Stimulated activated CD8-positive, alpha-beta memory T cell treated with anti-CD3 and anti-CD28 coated beads, Interleukin-4, amount 100 ng/mL, for 1 hour (primary cell): ENCODE data around the gene NT5DC3.

Source experiments
- DNase-seq, 2 donors: peaks; one replicate each; pipeline ENCODE4 v3.0.0-alpha.2; 2020; ENCODE audit warnings: low read depth in 2 of 2, low spot score in 1 of 2

Gene NT5DC3

DNA sequence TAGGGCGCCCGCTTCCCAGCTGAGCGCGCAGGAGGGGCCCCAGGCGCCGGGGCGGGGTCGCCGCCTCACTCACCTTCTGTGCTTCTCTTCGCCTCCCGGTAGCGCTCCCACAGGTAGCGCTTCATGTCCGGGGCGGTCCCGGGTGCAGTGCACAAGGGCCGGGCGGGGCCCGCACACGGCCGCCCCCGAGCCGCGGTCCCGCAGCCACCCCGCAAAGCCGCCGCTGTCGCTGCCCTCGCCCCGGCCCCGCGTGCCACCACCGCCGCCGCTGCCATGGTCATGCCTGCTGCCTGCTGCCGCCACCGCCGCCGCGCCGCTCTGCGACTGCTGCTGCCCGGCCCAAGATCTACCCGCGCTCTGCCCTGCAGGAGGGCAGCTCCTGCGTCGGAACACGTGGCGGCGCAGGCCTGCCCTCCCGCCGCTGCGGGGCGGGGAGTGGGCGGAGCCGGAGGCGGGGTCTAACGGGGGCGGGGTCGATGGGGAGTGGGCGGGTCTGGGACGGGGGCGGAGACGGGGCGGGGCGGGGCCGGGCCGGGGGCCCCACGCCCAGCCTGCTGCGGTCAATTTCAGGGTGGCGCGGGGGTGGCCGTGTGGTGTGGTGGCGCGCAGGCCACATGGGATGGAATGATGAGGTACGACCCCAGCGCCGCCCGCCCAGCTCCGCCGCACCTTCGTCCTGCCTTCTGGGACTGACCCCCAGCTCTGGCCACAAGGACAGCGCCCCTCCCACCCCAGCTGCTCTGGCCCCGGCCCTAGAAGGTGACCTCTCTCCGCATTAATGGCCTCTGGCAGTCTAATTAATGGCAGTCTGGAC lies at the start of gene NT5DC3:
Gene NT5DC3, minus strand, starts transcription at position 359 of the 814 bp plus-strand sequence. Its CDS starts 78 bp downstream, at position 281.
- DNase-seq = peak; percentile 67 to 68

DNA sequence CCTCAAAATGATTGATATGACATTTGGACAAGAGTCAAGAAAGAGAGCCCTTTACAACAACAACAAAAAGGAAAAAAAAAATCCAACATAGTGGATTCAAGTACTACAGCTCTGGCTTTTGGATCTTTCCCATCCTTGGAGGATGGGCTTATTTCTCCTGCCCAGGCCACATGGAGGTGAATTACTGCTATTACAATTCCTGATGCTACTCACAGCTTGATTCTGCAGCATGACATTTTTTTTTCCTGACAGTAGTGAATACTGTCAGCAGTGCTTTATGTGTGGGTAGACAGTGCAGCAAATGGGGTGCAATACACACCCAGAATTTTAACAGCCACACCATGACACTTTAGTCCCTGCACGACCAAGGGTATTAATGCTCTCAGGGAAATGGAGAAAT lies 46.7 kb upstream of the NT5DC3 start:
- no peak for DNase-seq

DNA sequence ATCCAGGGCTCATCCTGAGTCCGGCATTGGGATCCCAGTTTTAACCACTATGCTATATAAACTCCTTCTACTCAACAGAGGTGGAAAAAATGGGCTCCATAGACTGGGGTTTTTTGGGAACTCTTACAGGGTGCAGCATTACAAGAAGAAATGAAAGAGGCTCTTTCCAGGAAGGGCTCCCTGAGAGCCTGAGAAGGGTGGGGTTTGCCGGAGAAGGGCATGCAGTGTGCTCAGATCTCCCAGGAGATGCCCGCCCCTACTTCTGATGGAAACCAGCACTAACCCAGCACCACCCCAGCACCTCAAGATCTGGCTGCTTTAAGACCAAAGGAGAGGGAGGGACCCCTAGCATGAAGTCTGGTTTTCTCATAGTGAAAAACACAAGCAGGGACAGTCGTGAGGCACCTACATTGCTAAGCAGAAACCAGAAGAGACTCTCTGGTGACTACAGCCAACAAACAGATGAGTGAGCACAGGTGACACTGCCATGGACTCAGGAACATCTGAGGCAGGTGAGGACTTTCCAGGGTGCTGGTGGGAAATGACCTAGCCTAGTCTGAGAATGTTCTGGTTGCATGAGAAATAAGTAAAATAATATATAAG lies 45.3 kb upstream of the NT5DC3 start:
- DNase-seq = no peak

- DNase-seq = peak in 1 of 2 donors; percentile 15
Observed at GRCh38 chr12:103884316-103884715, 43.3 kb upstream of the NT5DC3 start.

DNA sequence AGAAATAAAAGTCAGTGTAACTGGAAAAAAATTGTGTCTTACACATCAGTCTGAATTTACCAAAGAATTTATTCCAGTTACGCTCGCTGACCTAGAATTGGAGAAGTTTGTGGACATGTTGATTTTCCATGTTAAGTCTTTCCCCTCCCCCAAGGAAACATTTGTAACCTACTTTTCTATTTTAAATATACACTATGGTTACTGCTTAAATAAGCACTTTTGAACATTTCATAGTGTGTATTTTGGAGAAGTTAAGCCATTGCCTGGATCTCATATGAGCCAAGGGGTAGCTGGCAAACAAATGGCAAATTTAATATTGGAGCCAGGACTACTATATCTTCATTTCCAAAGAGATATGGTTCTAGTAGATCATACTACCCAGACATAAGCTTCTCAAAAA lies 42.9 kb upstream of the NT5DC3 start:
- DNase-seq = no peak

DNA sequence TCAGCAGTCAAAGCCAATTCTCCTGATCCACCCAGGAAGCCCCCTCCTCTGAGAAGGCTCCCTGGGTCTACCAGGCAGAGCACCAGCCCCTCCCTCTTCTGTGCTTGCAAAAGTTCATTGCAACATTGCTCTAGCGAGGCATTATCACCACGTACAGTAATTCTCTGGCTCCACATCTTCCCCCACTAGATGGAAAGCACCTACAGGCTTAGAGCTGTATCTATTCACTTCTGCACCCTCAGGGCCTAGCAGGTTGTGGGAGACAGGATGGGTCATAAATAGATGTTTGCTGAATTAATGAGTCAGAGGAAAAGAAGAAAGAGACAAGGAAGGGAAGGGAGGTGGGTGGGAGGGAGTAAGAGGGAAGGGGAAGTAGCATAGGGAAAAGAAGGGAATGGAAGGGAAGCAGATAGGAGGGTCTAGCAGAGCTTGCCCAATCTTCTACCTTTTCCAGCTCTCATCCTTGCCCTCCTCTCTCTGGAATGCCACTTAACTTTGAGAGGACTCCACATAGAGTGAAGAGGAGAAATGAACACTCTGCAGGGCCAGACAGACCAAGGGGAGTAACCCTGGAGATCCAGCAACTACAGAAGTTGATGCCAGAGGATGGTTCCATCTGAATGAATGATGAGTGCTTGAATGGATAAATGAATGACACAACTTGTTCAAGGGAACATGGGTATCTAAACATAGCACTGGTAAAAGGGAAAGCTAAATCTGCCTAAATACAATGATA lies 42.0 kb upstream of the NT5DC3 start:
- DNase-seq = no peak

DNA sequence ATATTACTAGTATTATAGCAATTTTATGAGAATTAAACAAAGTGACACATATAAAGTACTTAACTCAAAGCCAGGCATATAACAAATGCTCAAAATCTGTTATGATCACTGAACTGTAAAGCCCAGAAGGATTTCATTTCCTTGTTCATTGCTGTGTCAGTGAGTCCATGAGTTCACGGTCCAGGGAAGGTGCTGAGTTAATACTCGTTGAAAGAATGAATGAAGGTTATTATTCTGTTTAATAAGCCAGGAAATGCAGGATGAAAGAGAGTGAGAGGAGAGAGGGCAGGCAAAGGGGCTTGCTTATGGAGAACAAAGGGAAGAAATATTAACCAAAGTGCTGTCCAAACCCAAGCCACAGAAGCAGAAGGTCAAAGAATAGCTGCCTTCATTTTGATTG lies 40.2 kb upstream of the NT5DC3 start:
- no peak for DNase-seq

- DNase-seq = no peak
Observed at GRCh38 chr12:103880299-103881142, 39.5 kb upstream of the NT5DC3 start.

DNA sequence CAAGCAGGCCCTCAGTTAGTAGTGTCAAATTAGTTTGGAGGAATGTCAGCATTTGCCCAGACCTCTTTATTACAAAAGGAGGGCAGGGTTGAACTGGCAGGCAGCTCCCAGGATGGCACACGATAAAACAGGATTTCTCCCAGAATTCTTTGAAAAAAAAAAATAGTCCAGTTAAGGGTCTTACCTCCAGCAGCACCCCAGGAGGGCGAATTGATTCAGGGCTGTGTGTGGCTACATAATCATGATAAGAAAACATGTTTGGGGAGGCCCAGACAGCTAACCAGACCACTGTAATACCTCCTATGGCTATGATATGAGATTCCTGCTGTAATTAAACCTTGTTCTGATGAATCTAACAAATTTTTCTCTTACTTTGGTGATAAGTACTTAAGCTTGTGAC lies 38.8 kb upstream of the NT5DC3 start:
- DNase-seq = no peak

GRCh38 chr12:103879048-103879692 lies 38.1 kb upstream of the NT5DC3 start:
- no peak for DNase-seq

DNA sequence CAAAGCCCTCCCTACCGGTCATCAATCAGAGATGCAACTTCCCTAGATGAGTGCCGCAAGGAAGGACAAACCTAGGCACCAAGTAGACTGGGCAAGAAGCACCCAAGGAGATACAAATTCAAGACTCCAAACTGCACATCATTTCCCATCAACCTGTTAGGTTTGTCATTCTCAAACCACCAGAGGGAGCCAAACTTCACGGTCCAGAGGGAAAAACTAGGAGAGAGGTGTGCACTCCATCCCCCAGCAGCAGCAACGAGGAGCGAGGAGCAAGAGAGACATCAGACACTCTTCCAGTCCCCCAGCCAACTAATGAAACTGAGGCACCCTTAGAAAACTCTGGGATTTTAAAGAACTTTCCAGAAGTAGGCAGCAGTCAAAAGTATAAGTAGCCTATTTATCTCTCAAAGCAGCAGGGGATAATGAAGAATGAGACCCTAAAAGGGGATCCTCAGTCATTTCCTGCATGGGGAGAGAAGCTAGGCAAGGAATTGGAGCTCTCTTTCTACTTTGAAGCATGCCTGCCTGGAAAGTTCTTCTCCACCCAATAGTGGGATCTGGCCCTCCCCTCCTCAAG lies 37.0 kb upstream of the NT5DC3 start:
- DNase-seq = peak in 1 of 2 donors; percentile 21

DNA sequence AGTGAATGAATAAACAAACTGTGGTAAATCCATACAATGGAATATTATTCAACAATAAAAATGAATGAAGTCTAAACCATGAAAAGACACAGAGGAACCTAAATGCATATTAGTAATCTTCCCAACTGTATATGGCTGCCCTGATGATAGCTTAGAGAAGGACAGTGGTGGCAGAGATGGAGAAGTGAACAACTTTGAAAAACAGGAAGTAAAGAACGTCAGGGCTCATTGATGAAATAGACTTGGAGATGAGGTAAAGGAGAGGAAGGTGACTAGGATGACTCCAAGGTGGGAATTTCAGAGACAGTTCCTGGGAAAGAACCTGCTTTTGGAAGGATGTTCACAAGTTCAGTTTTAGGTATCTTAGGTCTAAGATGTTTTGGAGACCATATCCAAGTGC lies 36.3 kb upstream of the NT5DC3 start:
- DNase-seq = no peak

DNA sequence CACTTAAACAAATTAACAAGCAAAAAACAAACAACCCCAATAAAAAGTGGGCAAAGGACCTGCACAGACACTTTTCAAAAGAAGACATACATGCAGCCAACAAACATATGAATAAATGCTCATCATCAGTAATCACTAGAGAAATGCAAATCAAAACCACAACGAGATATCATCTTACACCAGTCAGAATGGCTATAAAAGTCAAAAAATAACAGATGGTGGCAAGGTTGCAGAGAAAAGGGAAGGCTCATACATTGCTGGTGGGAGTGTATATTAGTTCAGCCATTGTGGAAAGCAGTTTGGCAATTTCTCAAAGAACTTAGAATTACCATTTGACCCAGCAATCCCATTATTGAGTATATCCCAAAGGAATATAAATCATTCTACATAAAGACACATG lies 34.6 kb upstream of the NT5DC3 start:
- no peak for DNase-seq

- DNase-seq = no peak
Observed at GRCh38 chr12:103868215-103868614, 27.2 kb upstream of the NT5DC3 start.

DNA sequence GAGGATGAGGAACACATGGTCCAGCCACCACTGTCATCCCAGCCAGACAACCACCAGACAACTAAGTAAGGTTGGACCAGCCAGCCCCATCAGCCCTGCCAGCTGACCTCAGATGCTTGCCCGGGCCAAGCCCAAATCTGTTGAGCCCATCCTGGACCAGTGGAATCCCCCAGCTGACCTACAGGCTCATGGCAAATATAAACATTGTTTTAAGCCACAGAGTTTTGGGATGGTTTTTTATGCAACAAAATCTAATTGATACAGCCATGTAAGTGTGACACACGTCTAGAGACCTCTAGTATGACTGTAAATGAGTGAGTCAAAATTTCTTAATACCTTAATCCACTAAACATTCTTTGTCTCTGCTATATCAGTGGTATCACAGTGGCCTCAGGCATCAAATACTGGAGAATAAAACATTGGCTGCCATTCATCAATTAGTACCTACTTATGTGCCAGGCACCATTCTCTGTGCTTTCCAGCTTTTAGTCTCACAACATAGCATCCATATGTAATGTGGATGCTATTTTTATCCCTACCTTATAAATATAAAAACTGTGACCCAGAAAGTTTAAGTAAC lies 24.2 kb upstream of the NT5DC3 start:
- DNase-seq = no peak

DNA sequence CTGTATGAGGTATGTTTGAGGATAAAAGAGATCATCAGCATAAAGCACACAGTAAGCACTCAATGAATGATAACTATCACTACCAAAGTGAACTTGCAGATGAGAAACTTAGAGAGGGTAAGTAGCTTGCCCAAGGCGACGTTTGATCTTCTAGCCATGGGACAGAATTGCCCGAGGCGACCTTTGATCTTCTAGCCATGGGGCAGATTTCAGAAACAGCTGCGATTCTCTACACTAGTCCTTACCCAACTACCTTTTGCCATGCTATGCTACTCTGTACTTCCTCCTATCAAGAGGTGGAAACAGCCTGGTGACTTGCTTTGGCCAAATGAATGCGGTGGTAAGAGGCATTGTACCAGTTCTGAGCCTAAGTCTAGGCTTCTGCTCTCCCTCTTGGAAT lies 23.7 kb upstream of the NT5DC3 start:
- DNase-seq = no peak

- DNase-seq = no peak
Observed at GRCh38 chr12:103858953-103859601, 18.0 kb upstream of the NT5DC3 start.

DNA sequence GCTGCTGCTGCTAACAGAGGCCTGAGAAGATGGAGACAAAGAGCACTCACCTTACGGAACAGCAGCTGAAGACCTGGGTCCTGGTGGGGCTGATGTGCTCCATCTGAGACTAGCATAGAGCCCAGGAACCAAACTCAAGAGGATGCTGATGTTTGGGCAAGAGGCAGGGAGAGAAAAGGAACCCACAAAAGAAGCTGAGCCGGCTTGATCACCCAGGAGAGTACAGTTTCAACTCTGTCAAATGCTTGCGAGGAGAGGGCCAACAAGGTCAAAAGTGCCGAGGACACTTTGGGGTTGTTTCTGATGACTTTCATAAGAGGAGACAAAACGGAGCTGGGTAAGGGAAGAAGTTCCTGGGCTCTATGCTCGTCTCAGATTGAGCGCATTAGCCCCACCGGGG lies 17.3 kb upstream of the NT5DC3 start:
- DNase-seq = no peak

- DNase-seq = no peak
Observed at GRCh38 chr12:103857164-103857563, 16.1 kb upstream of the NT5DC3 start.
